ENCODE measurements around the gene ANKHD1. TPM values are rescaled to one million over a fixed set of nuclear protein-coding genes. Genes with fewer than 3 reads are reported as not detected.

The ANKHD1 gene
- polyA plus RNA-seq, 4 donors, result 101 to 115 (median 108) TPM

DNA sequence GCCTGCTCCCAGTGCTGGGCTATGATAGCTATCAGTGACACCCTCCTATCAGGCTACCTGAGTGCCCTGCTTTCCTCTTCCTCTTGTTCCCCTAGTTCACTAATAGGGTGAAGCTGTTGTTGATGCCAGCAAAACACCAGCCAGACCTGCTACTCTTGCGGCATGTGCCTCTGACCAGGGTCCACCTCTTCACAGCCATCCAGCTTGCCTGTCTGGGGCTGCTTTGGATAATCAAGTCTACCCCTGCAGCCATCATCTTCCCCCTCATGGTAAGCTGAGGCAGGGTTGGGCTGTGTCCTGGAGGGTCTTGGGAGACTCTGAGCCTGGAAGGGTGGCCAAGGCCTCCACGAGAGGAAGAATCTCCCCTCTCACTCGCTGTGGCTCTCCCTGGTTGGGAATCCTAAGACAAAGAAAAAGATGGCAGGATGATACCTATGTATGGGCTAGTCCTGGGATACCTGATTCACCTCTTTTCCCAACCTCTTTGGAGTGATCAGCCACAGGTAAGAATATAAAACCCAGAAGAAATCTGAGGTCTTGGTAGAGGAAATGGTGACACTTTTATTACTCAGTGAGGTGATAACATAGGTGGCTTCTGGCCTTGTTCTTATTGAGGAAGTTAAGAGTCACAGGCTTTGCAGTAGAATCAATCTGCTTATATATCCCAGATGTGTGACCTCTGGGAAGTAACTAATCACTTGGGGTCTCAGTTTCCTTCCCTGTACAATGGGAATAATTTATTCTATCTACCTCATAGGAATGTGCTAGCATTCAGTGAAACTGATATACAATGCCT is 30.1 kb upstream of the ANKHD1 start:
- DNase-seq (ENCODE audit: low read depth in 4 of 4, low spot score in 3 of 4), result no peak

DNA sequence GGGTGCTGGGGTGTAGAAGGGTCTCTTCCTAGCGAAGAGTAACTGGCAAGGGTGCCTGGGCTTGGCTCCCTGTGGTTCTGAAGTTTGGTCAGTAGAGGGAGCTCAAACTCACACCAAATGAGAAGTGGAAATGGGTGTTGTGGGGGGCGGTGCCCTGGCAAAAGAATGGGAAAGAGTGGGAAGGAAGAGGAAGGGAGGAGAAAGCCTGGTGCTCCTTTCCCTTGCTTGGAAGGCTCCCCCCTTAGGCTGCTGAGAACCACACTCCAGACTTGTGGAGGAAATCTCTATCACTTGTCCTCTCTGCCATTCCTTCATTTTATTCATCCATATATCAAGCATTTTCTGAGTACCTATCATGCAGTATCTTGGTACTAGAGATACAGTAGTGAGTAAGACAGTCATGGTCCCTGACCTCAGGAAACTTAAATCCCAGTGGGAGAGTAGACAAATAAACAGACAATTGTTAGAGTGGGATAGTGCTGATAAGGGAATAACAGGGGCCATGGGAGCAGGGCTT is 28.6 kb upstream of the ANKHD1 start:
- DNase-seq (ENCODE audit: low read depth in 4 of 4, low spot score in 3 of 4), result peak in 3 of 4 donors; percentile 42 to 54 (median 44)

DNA sequence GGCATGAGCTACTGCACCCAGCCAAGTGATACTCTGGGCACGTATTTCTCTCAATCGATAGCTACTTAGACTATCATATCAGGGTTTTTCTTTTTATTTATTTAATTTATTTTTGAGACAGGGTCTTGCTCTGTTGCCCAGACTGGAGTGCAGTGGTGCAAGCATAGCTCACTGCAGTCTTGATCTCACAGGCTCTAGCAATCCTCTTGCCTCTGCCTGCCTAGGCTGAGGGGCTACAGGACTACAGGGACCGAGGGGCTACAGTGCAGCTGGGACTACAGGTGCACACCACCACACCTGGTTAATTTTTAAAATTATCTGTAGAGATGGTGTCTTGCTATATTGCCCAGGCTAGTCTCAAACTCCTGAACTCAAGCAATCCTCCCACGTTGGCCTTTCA is 20.3 kb upstream of the ANKHD1 start:
- DNase-seq (ENCODE audit: low read depth in 4 of 4, low spot score in 3 of 4), result no peak

DNA sequence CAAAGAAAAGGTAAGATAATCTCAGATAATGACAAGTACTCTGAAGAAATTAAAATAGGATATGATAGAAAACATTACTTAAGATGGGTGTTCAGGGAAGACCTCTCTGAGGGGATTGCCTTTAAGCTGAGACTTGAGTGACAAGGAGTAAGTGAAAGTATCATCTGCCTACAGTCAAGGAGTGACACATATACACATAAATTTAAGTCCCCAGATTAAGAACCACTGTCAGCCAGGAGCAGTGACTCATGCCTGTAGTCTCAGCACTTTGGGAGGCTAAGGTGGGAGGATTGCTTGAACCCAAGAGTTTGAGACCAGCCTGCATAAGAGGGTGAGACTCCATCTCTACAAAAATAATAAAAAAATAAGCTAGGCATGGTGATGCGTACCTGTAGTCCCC is 19.7 kb upstream of the ANKHD1 start:
- DNase-seq (ENCODE audit: low read depth in 4 of 4, low spot score in 3 of 4), result no peak

DNA sequence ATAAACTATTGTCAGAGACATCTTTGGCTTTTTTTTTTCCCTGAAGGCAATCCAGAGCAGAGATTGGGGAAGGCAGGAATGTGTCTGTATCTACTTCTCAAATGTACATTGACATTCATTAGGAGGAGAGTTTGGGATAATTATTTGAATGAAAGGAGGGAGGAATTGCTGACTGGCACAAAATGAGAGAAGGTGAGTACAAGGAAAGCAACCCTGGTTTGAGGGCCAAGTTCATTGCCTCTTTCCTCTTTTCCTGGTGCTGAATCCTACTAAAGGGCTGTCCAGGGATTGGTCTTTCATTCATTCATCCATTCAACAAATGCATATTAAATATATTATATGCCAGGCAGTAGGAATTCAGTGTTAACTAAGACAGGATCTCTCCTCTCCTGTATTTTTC is 18.8 kb upstream of the ANKHD1 start:
- no peak for DNase-seq (ENCODE audit: low read depth in 4 of 4, low spot score in 3 of 4)

DNA sequence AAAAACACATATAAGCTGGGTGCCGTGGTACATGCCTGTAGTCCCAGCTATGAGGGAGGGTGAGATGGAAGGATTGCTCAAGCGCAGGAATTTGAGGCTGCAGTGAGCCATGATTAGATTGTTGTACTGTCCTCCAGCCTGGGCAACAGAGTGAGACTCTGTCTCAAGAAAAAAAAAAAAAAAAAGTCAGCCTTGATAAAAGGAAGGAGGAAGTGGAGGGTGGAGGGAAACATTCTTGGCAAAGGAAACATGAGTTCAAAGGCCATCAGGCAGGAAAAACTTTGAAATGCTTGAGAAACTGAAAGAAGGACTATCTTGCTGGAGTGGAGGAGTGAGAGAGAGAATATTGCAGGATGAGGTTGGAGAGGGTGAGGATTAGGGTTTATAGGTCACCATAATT is 18.3 kb upstream of the ANKHD1 start:
- DNase-seq (ENCODE audit: low read depth in 4 of 4, low spot score in 3 of 4), result no peak

DNA sequence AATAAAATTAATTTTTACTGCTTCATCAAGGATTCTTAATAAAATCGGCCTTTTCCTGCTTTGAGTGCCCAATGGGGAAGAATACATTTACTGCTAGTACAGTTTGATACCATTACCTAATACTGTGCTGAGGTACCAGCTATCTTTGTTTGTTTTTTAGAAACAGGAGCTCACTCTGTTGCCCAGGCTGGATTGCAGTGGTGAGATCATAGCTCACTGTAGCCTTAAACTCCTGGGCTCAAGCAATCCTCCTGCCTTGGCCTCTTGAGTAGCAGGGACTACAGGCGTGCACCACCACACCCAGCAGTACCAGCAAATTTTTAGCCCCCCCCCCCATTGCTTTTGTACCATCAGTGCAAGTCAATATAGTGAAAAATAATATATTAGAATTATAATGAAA is 13.6 kb upstream of the ANKHD1 start:
- DNase-seq (ENCODE audit: low read depth in 4 of 4, low spot score in 3 of 4), result no peak

DNA sequence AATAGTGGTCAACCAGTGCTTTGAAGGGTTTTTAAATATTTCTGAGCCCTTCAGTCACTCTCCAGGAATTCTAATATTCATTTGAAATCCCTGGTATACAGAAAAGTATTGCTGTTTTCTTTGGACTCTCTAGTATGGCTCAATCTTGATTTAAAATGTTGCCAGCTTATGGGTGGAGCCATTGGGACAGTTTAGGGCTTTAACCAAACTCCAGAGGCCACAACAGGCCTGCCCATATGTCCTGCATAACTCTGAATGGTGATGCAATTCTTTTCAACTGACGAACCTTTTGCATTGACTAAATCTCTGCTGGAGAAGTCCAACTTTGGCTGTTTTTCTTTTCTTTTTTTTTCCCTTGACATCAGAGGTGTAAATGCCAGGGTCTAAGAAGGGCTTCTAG is 10.3 kb upstream of the ANKHD1 start:
- no peak for DNase-seq (ENCODE audit: low read depth in 4 of 4, low spot score in 3 of 4)

GRCh38 chr5:140391732-140392131 is 9.9 kb upstream of the ANKHD1 start:
- no peak for DNase-seq (ENCODE audit: low read depth in 4 of 4, low spot score in 3 of 4)

DNA sequence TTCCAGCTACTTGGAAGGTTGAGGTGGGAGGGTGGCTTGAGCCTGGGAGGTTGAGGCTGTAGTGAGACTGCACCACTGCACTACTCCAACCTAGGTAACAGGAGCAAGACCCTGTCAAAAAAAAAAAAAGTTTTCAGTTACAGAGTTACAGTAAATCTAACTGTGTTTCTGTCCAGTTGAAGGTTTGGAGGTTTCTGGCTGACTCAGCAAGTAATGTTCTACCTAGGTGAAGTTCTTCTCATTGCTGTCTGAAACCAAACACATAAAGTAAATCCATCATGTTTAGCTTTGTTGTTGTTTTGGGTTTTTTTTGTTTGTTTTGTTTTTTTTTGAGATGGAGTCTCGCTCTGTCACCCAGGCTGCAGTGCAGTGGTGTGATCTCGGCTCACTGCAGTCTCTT is 7.9 kb upstream of the ANKHD1 start:
- DNase-seq (ENCODE audit: low read depth in 4 of 4, low spot score in 3 of 4), result no peak

DNA sequence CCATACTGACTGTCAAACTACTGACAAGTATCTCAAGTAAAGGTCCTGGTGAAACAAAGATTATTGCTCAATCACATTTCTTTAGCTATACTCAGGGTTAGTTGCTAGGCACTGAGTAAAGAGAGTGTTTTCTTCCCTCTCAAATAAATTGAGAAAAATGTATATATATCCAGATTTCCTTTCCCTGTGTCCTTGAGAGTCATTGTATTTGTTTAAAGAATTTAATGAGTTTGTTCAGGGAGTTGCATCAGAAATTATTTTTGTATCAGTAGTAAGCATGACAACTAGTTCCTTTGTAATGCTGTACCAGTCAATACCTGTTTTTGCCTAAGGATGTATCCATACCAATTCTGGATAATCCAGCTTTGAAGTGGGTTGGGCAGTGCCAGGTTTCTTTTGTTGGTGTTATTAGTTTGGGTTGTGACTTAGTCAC is 3.2 kb upstream of the ANKHD1 start:
- DNase-seq (ENCODE audit: low read depth in 4 of 4, low spot score in 3 of 4), result no peak

GRCh38 chr5:140399979-140400729 is 1.5 kb upstream of the ANKHD1 start:
- DNase-seq (ENCODE audit: low read depth in 4 of 4, low spot score in 3 of 4), result no peak

- DNase-seq (ENCODE audit: low read depth in 4 of 4, low spot score in 3 of 4), result peak; percentile 92 to 95 (median 92)
Measured at GRCh38 chr5:140400730-140401361, 787 bp upstream of the ANKHD1 start.

- peak; percentile 14 to 48 (median 36) for DNase-seq (ENCODE audit: low read depth in 4 of 4, low spot score in 3 of 4)
Measured at GRCh38 chr5:140402258-140403074, 833 bp downstream of the ANKHD1 start.

DNA sequence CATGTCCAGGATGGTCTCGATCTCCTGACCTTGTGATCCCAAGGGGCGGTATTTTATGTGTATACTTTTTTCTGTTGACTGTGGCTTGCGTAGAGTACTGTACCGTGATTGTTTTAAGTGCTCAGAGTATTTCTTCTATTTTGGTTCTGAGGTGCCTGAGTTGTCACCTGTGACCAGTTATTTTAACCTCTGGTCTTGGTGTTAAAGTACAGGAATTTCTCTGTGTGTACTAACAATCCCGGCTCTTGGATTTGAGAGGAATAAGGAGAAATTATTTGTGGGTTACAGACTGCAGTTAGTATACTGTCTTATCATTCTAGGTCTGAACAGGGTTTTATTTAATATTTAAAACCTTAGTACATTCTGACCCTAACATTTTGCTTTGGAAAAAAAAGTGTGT is 2.0 kb downstream of the ANKHD1 start:
- no peak for DNase-seq (ENCODE audit: low read depth in 4 of 4, low spot score in 3 of 4)

DNA sequence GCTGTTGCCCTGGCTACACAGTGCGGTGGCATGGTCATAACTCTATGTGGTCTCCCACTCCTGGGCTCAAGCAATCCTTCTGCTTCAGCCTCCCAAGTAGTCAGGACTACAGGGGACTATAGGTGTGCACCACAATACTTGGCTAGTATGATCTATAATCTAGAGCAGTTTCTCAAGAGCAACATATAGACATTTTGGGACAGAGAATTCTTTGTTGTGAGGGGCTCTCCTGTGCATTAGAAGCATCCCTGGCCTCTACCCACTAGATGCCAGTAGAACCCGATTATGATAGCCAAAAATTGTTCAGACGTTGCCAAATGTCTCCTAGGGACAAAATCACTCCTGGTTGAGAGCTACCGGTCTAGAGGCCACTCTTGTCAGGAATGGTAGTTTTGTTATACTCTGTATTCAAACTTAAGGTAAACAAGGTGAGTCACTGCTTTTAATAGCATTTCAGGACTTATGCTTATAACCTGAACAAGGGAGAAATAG is 7.2 kb downstream of the ANKHD1 start:
- no peak for DNase-seq (ENCODE audit: low read depth in 4 of 4, low spot score in 3 of 4)

GRCh38 chr5:140413230-140413629 is 11.6 kb downstream of the ANKHD1 start:
- no peak for DNase-seq (ENCODE audit: low read depth in 4 of 4, low spot score in 3 of 4)

- DNase-seq (ENCODE audit: low read depth in 4 of 4, low spot score in 3 of 4), result no peak
Measured at GRCh38 chr5:140417235-140417634, 15.6 kb downstream of the ANKHD1 start.

GRCh38 chr5:140418862-140419520 is 17.4 kb downstream of the ANKHD1 start:
- no peak for DNase-seq (ENCODE audit: low read depth in 4 of 4, low spot score in 3 of 4)

DNA sequence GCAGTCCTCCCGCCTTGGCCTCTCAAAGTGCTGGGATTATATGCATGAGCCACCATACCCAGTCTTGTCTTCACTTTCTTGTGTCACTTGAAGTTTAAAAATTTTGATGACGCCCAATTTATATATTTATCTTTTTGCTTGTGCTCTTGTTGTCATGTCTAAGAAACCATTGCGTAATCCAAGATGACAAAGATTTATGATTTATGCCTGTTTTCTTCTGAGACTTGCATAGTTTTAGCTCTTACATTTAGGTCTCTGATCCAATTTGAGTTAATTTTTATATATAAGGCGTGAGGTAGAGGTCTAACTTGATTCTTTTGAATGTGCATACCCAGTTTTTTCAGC is 18.6 kb downstream of the ANKHD1 start:
- DNase-seq (ENCODE audit: low read depth in 4 of 4, low spot score in 3 of 4), result no peak

Data from right renal pelvis (tissue), 4 donors.